ENCODE measurements around the gene AMPD3.

GRCh38 chr11:10414181-10414580, 40.9 kb upstream of the AMPD3 start:
- TF ChIP-seq CTCF (IDR thresholded peaks at IDR 0.05) (no peak), EP300 (IDR thresholded peaks at IDR 0.05) (no peak), POLR2A (IDR thresholded peaks at IDR 0.05; ENCODE audit: low read depth) (no peak), POLR2AphosphoS5 (IDR thresholded peaks at IDR 0.05) (no peak)
